Dermis lymphatic vessel endothelial cell (primary cell): ENCODE measurements around the gene ADRA2B. TPM values are rescaled to one million over a fixed set of nuclear protein-coding genes. Genes with fewer than 3 reads are reported as not detected.

Experiments
- total RNA-seq: library from RNA; depleted of rRNA; stranded (reverse); fragments of >200 nt; gene quantifications from 2 replicates; pipeline ENCODE4 v1.2.1, GENCODE V29; 2014

Gene ADRA2B
- total RNA-seq = 0.09 TPM in 1 of 2 replicates, not detected in the other

DNA sequence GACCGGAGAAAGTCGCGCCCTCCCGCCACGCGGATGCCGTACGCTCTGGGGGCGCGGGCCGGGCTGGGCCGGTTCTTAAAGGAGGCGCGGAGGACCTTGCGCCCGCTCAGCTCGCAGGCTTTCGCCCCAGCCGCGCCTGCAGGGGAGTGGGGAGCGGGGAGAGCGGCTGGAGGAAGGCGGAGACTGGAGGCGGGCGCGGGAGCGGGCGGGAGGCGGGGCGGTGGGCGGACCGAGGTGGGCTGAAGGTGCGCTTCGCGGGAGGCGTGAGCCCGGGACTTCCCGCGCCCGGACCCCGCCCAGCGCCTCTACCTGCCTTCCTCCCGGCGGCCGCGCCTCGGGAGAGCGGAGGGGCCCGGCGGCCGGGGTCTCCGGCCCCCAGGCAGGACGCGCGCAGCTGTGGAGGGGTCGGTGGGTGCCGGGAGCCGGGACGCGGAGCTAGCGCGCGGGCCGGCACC lies at the start of gene ADRA2B:
ADRA2B (minus strand) TSS at position 148 of the 455 bp plus-strand sequence. CDS start 422 bp downstream, outside the sequence.

DNA sequence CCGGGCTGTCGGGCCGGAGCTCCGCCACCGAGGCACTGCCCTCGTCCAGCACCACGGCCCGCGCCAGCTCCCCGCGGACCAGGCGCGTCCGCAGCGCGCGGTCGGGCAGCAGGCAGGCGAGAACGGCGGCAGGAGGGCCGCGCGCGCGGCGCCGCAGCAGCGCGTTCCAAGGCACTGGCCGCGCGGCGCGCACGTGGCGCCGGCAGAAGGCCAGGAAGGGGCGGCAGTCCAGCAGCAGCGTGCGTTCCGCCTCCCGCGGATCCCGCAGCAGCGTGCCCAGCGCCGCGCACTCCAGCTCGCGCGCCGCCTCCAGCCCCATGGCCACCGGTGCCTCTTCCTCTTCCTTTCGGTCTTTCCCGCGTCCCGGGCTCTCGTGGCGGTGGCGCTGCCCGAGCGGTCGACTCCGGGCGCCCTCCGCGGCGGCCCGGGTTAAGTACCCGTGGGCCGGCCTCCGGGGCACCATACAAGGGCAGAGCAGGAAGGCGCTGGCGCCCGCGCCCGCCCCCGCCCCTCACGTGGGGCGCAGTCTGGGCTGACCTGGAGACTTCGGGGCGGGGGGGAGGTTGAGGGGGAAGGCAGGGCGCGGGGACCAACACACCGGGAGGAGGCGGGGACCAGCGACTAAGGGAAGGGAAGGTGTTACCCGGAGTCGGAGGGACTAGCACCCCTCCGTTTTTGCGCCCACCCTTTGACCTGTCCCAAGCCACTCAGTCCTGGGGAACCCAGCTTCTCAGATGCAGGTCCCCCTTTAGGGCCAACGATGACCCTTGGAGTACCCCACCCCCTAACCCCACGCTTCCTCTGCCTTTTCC lies 28.9 kb upstream of the ADRA2B start, which contains the start of gene DUSP2:
DUSP2 (minus strand) TSS at position 405 of the 812 bp plus-strand sequence; CDS start at position 319, 86 bp downstream.

DNA sequence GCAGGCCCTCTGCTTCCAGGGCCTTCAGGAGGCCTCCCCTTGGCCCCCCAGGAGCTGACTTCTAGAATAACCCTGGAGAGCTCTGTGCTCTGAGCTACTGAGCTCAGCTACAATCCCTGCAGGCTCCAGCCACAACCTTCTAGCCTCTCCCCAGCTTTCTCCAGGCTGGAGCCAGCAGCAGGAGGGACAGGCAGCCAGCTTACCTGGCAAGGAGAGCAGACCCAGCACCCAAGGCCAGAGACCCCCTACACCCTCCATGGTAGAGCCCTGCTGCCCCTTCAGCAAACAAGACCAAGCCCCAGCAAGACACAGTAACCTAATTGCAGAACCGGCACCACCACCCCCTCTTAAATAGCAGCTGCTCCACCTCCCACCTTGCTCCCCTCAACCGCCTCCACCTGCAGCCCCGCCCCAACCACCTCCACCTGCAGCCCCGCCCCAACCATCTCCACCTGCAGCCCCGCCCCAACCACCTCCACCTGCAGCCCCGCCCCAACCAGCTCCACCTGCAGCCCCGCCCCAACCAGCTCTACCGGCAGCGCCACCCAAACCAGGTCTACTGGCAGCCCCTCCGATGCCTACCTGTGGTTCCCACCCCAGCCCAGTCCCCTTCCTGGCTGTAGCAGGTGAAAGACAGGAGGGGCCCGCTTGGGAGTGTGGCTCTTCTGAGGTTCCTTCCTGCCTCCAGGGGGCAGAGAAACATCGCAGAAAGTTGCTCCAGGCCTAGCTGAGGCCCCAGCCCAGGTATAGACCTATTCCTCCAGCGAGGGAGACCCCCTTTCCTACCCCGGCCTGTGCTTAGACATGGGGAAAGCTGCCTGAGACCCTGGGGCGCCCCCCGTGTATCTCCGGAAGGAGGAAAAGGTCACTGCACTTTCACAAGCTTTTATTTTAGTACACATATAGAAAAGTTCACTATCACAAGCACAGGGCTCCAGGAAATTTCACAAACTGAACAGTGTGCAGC lies 22.1 kb upstream of the ADRA2B start, which contains the start of gene ASTL:
ASTL (minus strand) TSS at position 324 of the 967 bp plus-strand sequence; CDS start at position 258, 66 bp downstream.

Other genes starting within 250 kb of the ADRA2B start
- gene ANKRD36C, start 124.7 kb downstream of the ADRA2B start, total RNA-seq = 33.1 and 43.1 TPM in 2 replicates
- 0.60 and 2.6 TPM in 2 replicates for gene GPAT2, start 81.7 kb downstream of the ADRA2B start, total RNA-seq
- gene ASTL, start 21.9 kb upstream of the ADRA2B start, total RNA-seq = not detected in 2 replicates
- gene DUSP2, start 28.9 kb upstream of the ADRA2B start, total RNA-seq = 0.43 and 1.2 TPM in 2 replicates
- gene STARD7, start 92.3 kb upstream of the ADRA2B start, total RNA-seq = 290 and 306 TPM in 2 replicates
- 23.8 and 25.6 TPM in 2 replicates for gene TMEM127, start 149.4 kb upstream of the ADRA2B start, total RNA-seq
- 92.6 and 100 TPM in 2 replicates for gene CIAO1, start 149.7 kb upstream of the ADRA2B start, total RNA-seq
- gene SNRNP200, start 189.0 kb upstream of the ADRA2B start, total RNA-seq = 46.1 and 49.2 TPM in 2 replicates
- gene ITPRIPL1, start 208.7 kb upstream of the ADRA2B start, total RNA-seq = 3.2 and 3.3 TPM in 2 replicates
- gene NCAPH, start 219.2 kb upstream of the ADRA2B start, total RNA-seq = 3.5 TPM in 2 replicates